ENCODE data around the gene ZNF770.

The ZNF770 gene

GRCh38 chr15:35003928-35004327, 15.8 kb upstream of the ZNF770 start:
- H3K36me3 ChIP-seq (replicated peaks; ENCODE audit: insufficient read depth, low read length), result no peaks in the 10 kb centered on the region
- no peaks in the 10 kb centered on the region for H3K27me3 ChIP-seq (replicated peaks; ENCODE audit: insufficient read depth, low read length)
- H4K20me1 ChIP-seq (ENCODE audit: insufficient read depth, low read length), result no peaks in the 10 kb centered on the region
- H3K9me3 ChIP-seq (replicated peaks; ENCODE audit: insufficient read depth, low read length), result no peaks in the 10 kb centered on the region
- H3K9me2 ChIP-seq (replicated peaks; ENCODE audit: insufficient read depth, low read length), result no peaks in the 10 kb centered on the region
- H3K4me3 ChIP-seq (ENCODE audit: low read length), result no peak overlapping the region
- no peaks in the 10 kb centered on the region for H3K4me1 ChIP-seq (ENCODE audit: low read length)
- H3F3A ChIP-seq (ENCODE audit: insufficient read depth, low read length), result no peaks in the 10 kb centered on the region
- no peak overlapping the region for H3K9ac ChIP-seq (ENCODE audit: low read length)
- no peak for DNase-seq
- TF ChIP-seq EZH2 (optimal IDR thresholded peaks at IDR 0.05; ENCODE audit: low read depth, low read length) (no peak), EZH2phosphoT487 (IDR thresholded peaks at IDR 0.05; ENCODE audit: low read length) (no peak), CTCF (IDR thresholded peaks at IDR 0.05; ENCODE audit: low read length) (no peak)
- no peaks in the 10 kb centered on the region for H3K79me2 ChIP-seq (ENCODE audit: low read length)
- H2AFZ ChIP-seq (ENCODE audit: low read length), result no peak overlapping the region
- no peak overlapping the region for H3K4me2 ChIP-seq (ENCODE audit: low read depth, low read length)
- no peak overlapping the region for H3K27ac ChIP-seq (ENCODE audit: low read length)

- no peak for DNase-seq
- Histone ChIP-seq H3K4me1 (ENCODE audit: low read length) (no peaks in the 10 kb centered on the region), H3F3A (ENCODE audit: insufficient read depth, low read length) (no peaks in the 10 kb centered on the region), H3K27ac (ENCODE audit: low read length) (no peak overlapping the region), H3K4me3 (ENCODE audit: low read length) (no peak overlapping the region), H3K79me2 (ENCODE audit: low read length) (no peaks in the 10 kb centered on the region), H3K4me2 (ENCODE audit: low read depth, low read length) (no peak overlapping the region), H3K9me3 (replicated peaks; ENCODE audit: insufficient read depth, low read length) (no peaks in the 10 kb centered on the region), H2AFZ (ENCODE audit: low read length) (no peak overlapping the region), H3K36me3 (replicated peaks; ENCODE audit: insufficient read depth, low read length) (no peaks in the 10 kb centered on the region), H3K27me3 (replicated peaks; ENCODE audit: insufficient read depth, low read length) (no peaks in the 10 kb centered on the region), H4K20me1 (ENCODE audit: insufficient read depth, low read length) (no peaks in the 10 kb centered on the region), H3K9me2 (replicated peaks; ENCODE audit: insufficient read depth, low read length) (no peaks in the 10 kb centered on the region), H3K9ac (ENCODE audit: low read length) (no peak overlapping the region)
- TF ChIP-seq EZH2phosphoT487 (IDR thresholded peaks at IDR 0.05; ENCODE audit: low read length), result no peak
- TF ChIP-seq EZH2 (optimal IDR thresholded peaks at IDR 0.05; ENCODE audit: low read depth, low read length), result no peak
- no peak for TF ChIP-seq CTCF (IDR thresholded peaks at IDR 0.05; ENCODE audit: low read length)
Measured at GRCh38 chr15:35000511-35000910, 12.4 kb upstream of the ZNF770 start.

- Histone ChIP-seq H3K4me1 (ENCODE audit: low read length) (no peaks in the 10 kb centered on the region), H3F3A (ENCODE audit: insufficient read depth, low read length) (no peaks in the 10 kb centered on the region), H3K9me2 (replicated peaks; ENCODE audit: insufficient read depth, low read length) (no peaks in the 10 kb centered on the region), H3K9ac (ENCODE audit: low read length) (no peak overlapping the region), H3K79me2 (ENCODE audit: low read length) (no peaks in the 10 kb centered on the region), H3K36me3 (replicated peaks; ENCODE audit: insufficient read depth, low read length) (no peaks in the 10 kb centered on the region), H3K9me3 (replicated peaks; ENCODE audit: insufficient read depth, low read length) (no peaks in the 10 kb centered on the region), H3K4me2 (ENCODE audit: low read depth, low read length) (no peak overlapping the region), H4K20me1 (ENCODE audit: insufficient read depth, low read length) (no peaks in the 10 kb centered on the region), H3K4me3 (ENCODE audit: low read length) (no peak overlapping the region), H3K27me3 (replicated peaks; ENCODE audit: insufficient read depth, low read length) (no peaks in the 10 kb centered on the region), H3K27ac (ENCODE audit: low read length) (no peak overlapping the region), H2AFZ (ENCODE audit: low read length) (no peak overlapping the region)
- TF ChIP-seq EZH2 (optimal IDR thresholded peaks at IDR 0.05; ENCODE audit: low read depth, low read length) (no peak), EZH2phosphoT487 (IDR thresholded peaks at IDR 0.05; ENCODE audit: low read length) (no peak), CTCF (IDR thresholded peaks at IDR 0.05; ENCODE audit: low read length) (no peak)
- no peak for DNase-seq
Measured at GRCh38 chr15:34999906-35000305, 11.8 kb upstream of the ZNF770 start.
